ENCODE data around the gene EZH1.
A peak's percentile ranks its signal among the peaks of the same experiment; 100 is the strongest.

Gene EZH1

DNA sequence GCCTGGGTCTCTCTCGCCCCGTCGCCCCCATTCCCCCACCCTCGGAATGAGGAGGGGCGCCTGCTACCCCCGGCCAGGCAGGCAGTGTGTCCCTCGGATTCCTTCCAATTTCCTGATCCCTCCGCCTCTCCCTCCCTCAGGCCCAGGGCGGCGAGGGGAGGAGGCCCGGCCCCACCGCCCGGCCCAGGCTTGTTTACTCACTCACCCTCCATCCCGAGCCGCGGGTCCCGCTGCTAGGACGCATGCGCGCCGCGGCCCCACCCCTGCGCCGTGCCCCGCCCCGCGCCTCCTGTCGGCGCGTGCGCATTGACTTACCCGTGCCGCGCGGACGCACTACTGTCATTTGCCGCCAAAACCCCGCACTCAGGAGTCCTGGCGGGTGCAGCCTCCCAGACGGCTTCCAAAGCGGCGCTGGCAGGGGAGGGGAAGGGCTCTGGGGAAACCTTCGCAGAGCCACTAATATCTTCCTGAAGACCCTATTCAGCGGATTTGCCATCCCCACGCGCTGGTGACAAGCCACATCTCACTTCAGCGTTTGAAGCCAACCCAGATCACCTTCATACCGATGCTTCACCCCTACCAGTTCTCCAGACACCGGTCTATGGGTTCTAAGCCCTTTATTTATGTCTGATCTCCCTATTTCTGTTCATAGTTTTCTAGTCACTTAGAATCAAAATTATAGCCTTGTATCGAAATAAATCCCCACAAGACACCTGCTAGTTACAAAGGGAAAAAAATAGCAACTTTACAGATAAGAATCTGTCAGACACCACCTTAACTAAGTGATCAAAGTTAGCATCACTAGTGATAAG lies at the start of gene EZH1:
Gene EZH1 (minus strand): TSS at position 235 of the 812 bp plus-strand sequence. CDS start 16,099 bp downstream, outside the sequence.
- DNase-seq = peak; percentile 84

GRCh38 chr17:42792545-42792944 lies 47.7 kb upstream of the EZH1 start:
- no peak for DNase-seq

DNA sequence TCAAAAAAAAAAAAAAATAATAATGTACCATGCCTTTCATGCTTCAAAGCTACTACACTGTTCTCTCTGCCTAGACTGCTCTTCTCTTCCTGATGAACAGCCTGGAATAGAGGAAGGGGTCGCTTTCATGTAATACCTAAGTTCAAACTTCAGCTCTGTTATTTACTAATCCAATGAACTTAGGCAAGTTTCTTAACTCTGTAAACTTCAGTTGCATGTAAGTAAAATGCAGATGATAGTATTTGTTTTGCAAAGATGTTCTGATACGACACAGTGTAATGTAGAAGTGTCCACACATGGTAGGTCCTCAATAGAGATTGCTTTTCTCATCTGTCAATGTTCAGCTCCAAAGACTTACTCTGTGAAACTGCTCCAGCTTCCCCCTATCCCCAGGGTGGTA lies 47.1 kb upstream of the EZH1 start:
- DNase-seq = no peak

DNA sequence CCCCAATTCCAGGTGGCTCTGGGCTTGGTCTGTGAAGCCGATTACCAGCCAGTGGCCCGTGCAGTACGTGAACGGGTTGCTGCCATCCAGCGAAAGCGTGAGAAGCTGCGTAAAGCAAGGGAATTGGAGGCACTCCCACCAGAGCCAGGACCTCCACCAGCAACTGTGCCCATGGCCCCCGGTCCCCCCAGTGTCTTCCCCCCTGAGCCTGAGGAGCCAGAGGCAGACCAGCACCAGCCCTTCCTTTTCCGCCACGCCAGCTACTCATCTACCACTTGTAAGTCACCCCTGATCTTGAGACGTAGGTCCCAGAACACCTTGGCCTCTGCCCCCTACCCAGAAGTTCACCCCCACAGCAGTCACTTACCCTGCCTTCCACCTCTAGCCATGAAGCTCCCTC lies 42.4 kb upstream of the EZH1 start:
- no peak for DNase-seq

GRCh38 chr17:42784811-42785592 lies 40.2 kb upstream of the EZH1 start:
- DNase-seq = no peak

- DNase-seq = no peak
These were observed 39.6 kb upstream of the EZH1 start for GRCh38 chr17:42784409-42784808.

GRCh38 chr17:42783791-42784138 lies 38.9 kb upstream of the EZH1 start:
- no peak for DNase-seq

DNA sequence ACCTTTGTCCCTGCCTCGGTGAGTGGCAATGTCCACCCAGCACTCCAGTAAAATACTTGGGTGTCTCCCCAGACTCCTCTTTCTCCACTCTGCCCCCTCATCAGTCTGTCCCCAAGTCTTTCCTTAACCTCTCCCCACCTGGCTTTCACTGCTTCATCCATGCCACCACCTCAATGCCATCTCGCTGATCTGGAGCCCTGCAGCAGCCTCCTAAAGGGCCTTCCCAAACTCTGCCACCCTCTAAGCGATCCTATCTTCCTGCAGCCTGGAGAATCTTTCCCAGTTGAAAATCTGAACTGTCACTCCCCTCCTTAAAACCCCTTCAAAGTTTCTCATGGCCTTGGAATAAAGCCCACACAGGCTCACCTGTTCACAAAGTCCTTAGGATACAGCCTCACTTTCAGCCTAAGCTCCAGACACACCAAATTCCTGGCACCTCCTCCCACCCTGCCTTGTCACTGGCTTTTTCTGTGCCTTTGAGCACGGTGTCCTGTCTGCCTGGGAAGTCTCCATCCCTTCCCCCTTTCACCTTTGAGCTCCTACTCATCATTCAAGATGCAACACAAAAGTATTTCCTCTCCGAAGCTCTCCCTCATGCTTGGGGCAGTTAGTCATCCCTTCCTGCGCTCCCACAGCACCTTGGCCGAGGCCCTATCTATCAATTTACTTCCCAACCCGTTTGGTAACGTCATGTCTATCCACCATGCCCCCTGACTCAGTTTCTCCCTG lies 38.4 kb upstream of the EZH1 start:
- no peak for DNase-seq

GRCh38 chr17:42782166-42783061 lies 37.6 kb upstream of the EZH1 start:
- no peak for DNase-seq

DNA sequence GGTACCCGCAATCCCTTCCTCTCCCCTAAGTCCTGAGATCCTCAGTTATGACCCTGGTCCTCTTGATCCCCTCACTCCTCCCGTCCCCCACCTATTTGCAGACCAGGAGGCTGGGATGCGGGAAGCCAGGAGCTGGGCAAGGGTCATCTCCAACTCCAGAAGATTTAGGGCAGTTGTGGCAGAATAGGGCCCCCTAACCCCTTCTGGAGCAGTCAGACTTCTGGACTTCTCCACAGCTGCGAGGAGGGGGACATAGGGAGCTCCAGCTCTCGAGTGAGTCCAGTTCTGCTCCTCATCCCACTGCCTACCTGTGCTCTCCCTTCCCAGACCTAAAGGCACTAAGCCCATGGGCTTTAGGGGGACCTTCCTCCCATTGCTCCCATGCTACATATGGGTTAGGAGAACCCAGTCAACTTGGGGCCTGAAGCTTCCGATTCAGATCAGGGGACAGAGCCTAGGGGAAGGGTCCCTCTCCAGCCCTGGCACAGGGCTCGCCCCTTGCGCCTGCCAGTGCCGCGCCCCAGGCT lies 36.9 kb upstream of the EZH1 start:
- no peak for DNase-seq

- no peak for DNase-seq
These were observed 36.2 kb upstream of the EZH1 start for GRCh38 chr17:42780851-42781638.

DNA sequence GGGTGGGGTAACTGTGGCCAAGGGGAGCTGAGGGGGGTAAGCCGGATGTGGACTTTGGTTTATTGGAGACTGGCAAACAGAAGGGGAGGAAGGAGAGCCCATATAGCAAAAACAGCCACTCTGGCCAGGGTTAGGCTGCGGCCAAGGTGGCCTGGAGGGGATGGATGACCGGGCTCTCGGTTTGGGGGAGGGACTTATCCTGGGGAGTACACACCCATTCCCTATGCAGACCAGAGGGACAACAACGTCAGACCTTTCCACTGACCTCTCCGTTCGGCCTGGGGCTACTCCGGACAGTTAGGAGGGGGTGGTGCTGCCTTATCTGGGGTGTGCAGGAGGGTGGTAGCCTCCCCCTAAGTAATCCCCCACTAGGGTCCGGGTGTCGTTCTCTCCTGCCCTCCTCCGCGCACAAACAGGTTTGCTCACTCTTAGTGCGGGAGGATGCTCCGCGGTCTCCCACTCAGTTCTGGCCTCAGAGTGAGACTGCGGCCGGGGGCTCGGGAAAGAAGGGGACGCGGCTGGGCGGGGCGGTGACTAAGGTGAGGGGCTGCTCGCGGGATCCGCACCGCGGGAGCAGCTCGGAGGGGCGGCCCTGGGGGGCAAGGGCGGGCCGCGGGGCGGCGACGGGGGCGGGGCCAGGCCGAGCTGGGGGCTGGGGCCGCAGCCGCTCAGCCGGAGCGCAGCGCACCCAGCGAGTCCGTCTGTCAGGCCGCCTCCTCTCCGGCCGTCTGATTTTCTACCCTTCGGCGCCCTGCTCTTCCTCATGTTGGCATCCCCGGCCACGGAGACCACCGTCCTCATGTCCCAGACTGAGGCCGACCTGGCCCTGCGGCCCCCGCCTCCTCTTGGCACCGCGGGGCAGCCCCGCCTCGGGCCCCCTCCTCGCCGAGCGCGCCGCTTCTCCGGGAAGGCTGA lies 35.4 kb upstream of the EZH1 start, which contains the start of gene WNK4:
Gene WNK4 (plus strand): TSS at position 675 of the 915 bp plus-strand sequence. CDS start 89 bp downstream, at position 764.
- DNase-seq = no peak

- no peak for DNase-seq
These were observed 34.6 kb upstream of the EZH1 start for GRCh38 chr17:42779304-42779935.

- no peak for DNase-seq
These were observed 33.7 kb upstream of the EZH1 start for GRCh38 chr17:42778570-42778969.

DNA sequence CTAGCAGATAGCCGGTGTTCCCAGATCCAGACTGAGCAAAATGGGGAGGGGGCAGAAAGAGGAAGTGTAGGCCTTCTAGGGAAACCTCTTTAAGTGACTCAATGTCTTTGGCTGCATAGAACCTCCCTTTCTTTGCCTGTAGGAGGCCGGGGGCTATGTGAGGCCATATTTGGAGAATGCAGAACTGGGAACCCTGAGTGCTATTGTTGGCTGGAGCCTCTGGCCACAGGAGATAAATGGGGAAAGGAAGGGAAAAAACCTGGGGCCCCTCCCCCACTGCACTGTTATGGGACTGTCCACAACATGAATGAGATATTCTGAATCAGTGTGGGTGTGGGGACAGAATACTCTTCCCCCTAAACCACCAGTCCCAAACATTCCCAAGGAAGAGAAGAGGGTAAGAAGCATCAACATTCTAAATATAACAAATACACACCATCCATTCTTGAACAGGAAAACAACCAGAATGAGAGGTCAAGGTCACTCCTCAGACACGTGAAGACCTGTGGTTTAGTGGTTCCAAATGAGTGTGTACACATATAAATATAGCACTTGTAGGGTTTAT lies 30.8 kb upstream of the EZH1 start:
- DNase-seq = no peak

DNA sequence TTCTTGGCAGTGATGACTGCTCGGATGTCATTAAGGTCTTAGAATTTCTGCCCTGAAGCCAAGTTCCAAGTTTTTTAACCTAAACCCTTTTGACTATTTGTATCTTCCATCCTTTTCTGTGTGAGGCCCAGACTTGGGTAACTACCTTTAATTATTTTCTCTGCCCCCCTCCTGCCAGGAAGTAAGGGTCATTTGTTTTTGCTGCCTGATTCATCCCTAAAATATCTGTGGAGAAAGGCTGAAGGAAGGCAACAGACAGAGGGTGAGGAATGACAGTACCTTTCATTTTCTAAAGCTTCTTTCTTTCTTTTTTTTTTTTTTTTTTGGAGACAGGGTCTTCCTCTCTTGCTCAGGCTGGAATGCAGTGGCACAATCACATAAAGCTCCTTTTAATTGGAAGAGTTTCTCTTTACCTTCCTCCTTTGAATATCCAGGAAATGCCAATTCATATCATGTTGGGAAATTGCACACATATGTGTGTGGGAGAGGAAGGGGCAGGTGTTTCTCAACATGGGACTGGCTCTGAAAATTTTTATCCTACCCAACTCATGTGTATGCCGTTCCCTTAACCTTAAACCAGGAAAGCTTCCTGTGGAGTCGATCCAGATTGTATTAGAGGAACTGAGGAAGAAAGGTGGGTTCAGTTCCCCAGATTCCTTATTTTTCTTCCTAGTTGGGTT lies 29.4 kb upstream of the EZH1 start:
- DNase-seq = no peak

GRCh38 chr17:42773290-42774035 lies 28.6 kb upstream of the EZH1 start, which contains the start of gene VPS25:
Gene VPS25, plus strand, starts transcription at chr17:42773449. Its CDS starts 27 bp downstream, at chr17:42773476.
- peak; percentile 31 for DNase-seq

DNA sequence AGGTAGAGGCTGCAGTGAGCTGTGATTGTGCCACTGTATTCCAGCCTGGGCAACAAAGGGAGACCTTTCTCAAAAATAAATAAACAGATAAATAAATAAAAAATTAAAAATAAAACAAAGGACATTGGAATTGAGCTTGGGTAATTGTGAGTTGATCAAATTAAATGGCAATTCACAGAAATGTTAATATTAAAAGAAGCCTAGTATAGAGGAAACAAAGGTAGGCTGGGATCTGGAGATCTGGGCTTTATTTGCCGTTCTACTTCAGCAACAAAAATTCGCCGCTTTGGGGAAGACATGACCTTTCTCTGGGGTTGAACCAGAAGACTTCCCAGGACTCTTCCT lies 28.1 kb upstream of the EZH1 start:
- no peak for DNase-seq

Data from NCI-H1436 treated with DMSO at 0.1 percent for 48 hours (cell line).